Measurements from ENCODE around the gene PSMA4.

- no peak for TF ChIP-seq POLR2A (IDR thresholded peaks at IDR 0.05)
- TF ChIP-seq CTCF (IDR thresholded peaks at IDR 0.05) = no peak
These were observed 16.0 kb upstream of the PSMA4 start for GRCh38 chr15:78524230-78524629.

Data from heart left ventricle (tissue), 13 donors.